Umbilical cord (tissue), 2 donors: Measurements from ENCODE around the gene GIGYF1. TPM values are rescaled to one million over a fixed set of nuclear protein-coding genes. Genes with fewer than 3 reads are reported as not detected.

Source experiments
- DNase-seq: peaks from one replicate; pipeline ENCODE4 v3.0.0-alpha.2; 2015; ENCODE audit warnings: low spot score
- total RNA-seq: library from RNA; depleted of rRNA; stranded (reverse); fragments of >200 nt; gene quantifications from one replicate; pipeline ENCODE4 v1.2.3, GENCODE V29; 2014; ENCODE audit warnings: low replicate concordance; ENCODE audit not compliant: insufficient read depth

Gene GIGYF1
- total RNA-seq, 1 donor from 2014 or later: 14.9 TPM

DNA sequence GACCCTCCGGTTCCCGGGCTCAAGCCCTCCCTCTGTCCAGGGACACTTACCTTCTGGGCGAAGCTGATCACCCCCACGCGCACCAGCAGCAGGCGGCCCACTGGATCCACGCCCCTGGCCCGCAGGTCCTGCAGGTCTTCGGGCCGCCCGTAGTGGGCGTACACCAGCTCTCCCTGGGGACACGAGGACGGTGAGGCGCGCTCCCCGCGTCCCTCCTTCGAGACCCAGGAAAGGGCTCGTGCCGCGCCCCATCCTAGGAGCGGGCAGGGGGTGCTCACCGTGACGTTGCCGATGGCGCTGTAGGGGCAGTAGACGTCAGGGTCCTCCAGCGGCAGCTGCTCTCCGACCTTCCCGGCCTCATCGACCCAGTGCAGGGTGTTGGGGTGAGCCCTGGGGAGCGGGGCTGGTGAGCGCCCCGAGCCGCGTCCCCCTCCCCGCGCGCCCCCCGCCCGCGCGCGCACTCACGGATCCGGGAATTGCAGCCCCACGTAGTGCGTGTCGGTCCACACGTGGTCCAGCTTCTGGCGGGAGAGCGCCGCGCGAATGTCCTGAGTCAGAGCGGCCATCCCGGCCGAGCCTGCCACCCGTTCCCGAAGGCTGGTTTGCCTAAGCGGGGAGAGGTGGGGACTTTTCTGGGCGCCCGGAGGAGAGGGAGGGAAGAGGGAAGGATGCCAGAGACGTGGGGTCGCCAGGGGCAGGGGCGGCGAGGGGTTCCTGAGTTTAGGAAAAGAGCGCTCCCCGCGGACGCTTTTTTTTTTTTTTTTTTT lies 60.9 kb downstream of the GIGYF1 start:
- no peak for DNase-seq

DNA sequence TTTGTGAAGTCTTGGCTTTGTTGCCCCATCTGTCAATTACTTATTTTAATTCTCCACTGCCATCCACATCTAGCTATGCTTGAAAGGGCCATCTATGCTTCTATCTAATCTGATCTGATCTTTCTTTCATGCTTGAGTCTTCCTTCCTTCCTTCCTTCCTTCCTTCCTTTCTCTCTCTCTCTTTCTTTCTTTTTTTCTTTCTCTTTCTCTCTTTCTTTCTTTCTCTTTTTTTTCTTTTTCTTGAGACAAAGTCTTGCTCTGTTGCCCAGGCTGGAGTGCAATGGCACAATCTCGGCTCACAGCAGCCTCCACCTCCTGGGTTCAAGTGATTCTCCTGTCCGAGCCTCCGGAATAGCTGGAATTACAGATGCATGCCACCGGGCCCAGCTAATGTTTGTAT lies 64.0 kb downstream of the GIGYF1 start:
- no peak for DNase-seq

Other genes starting within 250 kb of the GIGYF1 start
- not detected for gene SPACDR, start 230.0 kb downstream of the GIGYF1 start, total RNA-seq
- gene TSC22D4, start 215.0 kb downstream of the GIGYF1 start, total RNA-seq: 18.1 TPM
- gene NYAP1, start 210.3 kb downstream of the GIGYF1 start, total RNA-seq: 3.6 TPM
- 6.3 TPM for gene AGFG2, start 155.0 kb downstream of the GIGYF1 start, total RNA-seq
- not detected for gene SAP25, start 120.3 kb downstream of the GIGYF1 start, total RNA-seq
- gene LRCH4, start 108.1 kb downstream of the GIGYF1 start, total RNA-seq: 30.6 TPM
- gene FBXO24, start 107.9 kb downstream of the GIGYF1 start, total RNA-seq: not detected
- gene PCOLCE, start 91.9 kb downstream of the GIGYF1 start, total RNA-seq: 101 TPM
- 7.2 TPM for gene MOSPD3, start 81.7 kb downstream of the GIGYF1 start, total RNA-seq
- 2.4 TPM for gene TFR2, start 52.7 kb downstream of the GIGYF1 start, total RNA-seq
- gene ACTL6B, start 37.8 kb downstream of the GIGYF1 start, total RNA-seq: not detected
- gene GNB2, start 20.5 kb downstream of the GIGYF1 start, total RNA-seq: 60.9 TPM
- 20.7 TPM for gene POP7, start 11.9 kb upstream of the GIGYF1 start, total RNA-seq
- gene EPO, start 26.2 kb upstream of the GIGYF1 start, total RNA-seq: not detected
- gene ZAN, start 39.3 kb upstream of the GIGYF1 start, total RNA-seq: not detected
- 97.3 TPM for gene EPHB4, start 133.3 kb upstream of the GIGYF1 start, total RNA-seq
- 20.7 TPM for gene SLC12A9, start 158.5 kb upstream of the GIGYF1 start, total RNA-seq
- gene TRIP6, start 173.1 kb upstream of the GIGYF1 start, total RNA-seq: 45.5 TPM
- gene SRRT, start 180.9 kb upstream of the GIGYF1 start, total RNA-seq: 15.6 TPM
- gene UFSP1, start 195.5 kb upstream of the GIGYF1 start, total RNA-seq: 3.1 TPM
- not detected for gene ACHE, start 201.6 kb upstream of the GIGYF1 start, total RNA-seq